Stimulated activated CD4-positive, alpha-beta T cell treated with anti-CD3 and anti-CD28 coated beads, Interleukin-1b, Interleukin-23, amount 100 ng/mL, for 48 hours (primary cell): ENCODE results near the gene GPC6.
"Not testable (repeated sequence)": the region's sequence is repeated elsewhere in the genome, so short reads cannot be mapped to it uniquely, and the experiment has no call there.

Source experiments
- DNase-seq: peaks from one replicate; pipeline ENCODE4 v3.0.0-alpha.2; 2020

Gene GPC6

GRCh38 chr13:94196413-94196812, 969.8 kb downstream of the GPC6 start:
- DNase-seq = no peak

GRCh38 chr13:94198681-94199080, 972.1 kb downstream of the GPC6 start:
- DNase-seq = no peak

GRCh38 chr13:94199135-94199534, 972.5 kb downstream of the GPC6 start:
- DNase-seq = no peak

GRCh38 chr13:94201022-94201421, 974.4 kb downstream of the GPC6 start:
- no peak for DNase-seq

GRCh38 chr13:94204163-94204562, 977.6 kb downstream of the GPC6 start:
- no peak for DNase-seq

- no peak for DNase-seq
These were observed 978.3 kb downstream of the GPC6 start for GRCh38 chr13:94204946-94205345.

GRCh38 chr13:94205896-94206295, 979.3 kb downstream of the GPC6 start:
- no peak for DNase-seq

- DNase-seq = no peak
These were observed 982.5 kb downstream of the GPC6 start for GRCh38 chr13:94209117-94209516.

- not testable (repeated sequence) for DNase-seq
These were observed 983.3 kb downstream of the GPC6 start for GRCh38 chr13:94209913-94210312.

- no peak for DNase-seq
These were observed 984.2 kb downstream of the GPC6 start for GRCh38 chr13:94210816-94211215.

- no peak for DNase-seq
These were observed 985.6 kb downstream of the GPC6 start for GRCh38 chr13:94212196-94212595.

GRCh38 chr13:94214121-94214520, 987.5 kb downstream of the GPC6 start:
- no peak for DNase-seq

- DNase-seq = no peak
These were observed 988.4 kb downstream of the GPC6 start for GRCh38 chr13:94214975-94215374.

- DNase-seq = no peak
These were observed 989.9 kb downstream of the GPC6 start for GRCh38 chr13:94216476-94216875.

GRCh38 chr13:94217370-94217769, 990.8 kb downstream of the GPC6 start:
- no peak for DNase-seq

- no peak for DNase-seq
These were observed 991.9 kb downstream of the GPC6 start for GRCh38 chr13:94218537-94218936.

- no peak for DNase-seq
These were observed 992.3 kb downstream of the GPC6 start for GRCh38 chr13:94218951-94219350.

- DNase-seq = no peak
These were observed 998.1 kb downstream of the GPC6 start for GRCh38 chr13:94224670-94225069.

GRCh38 chr13:94227255-94227879, 1000.8 kb downstream of the GPC6 start:
- no peak for DNase-seq

- DNase-seq = no peak
These were observed 1002.2 kb downstream of the GPC6 start for GRCh38 chr13:94228763-94229162.

GRCh38 chr13:94232161-94232950, 1005.7 kb downstream of the GPC6 start:
- no peak for DNase-seq

GRCh38 chr13:94232956-94233355, 1006.3 kb downstream of the GPC6 start:
- no peak for DNase-seq

- DNase-seq = no peak
These were observed 1006.8 kb downstream of the GPC6 start for GRCh38 chr13:94233401-94233800.

- DNase-seq = no peak
These were observed 1007.2 kb downstream of the GPC6 start for GRCh38 chr13:94233837-94234236.

- DNase-seq = no peak
These were observed 1008.1 kb downstream of the GPC6 start for GRCh38 chr13:94234738-94235137.
